Sigmoid colon (tissue), 7 donors: ENCODE results near the gene ZNF782. TPM values are rescaled to one million over a fixed set of nuclear protein-coding genes. Genes with fewer than 3 reads are reported as not detected.
"Not testable (repeated sequence)": the region's sequence is repeated elsewhere in the genome, so short reads cannot be mapped to it uniquely, and the experiment has no call there.

ENCODE experiments used
- DNase-seq: peaks from one replicate; pipeline ENCODE4 v3.0.0-alpha.2; 2019
- H3K27ac ChIP-seq, 4 donors: fragments of 200-600 bp; sonication (generic); one replicate each; pipeline ENCODE4 v1.5.1; 2016 to 2019; ENCODE audit warnings: mild to moderate bottlenecking in 1 of 4
- H3K27me3 ChIP-seq, 3 donors: fragments of 200-600 bp; sonication (generic); one replicate each; pipeline ENCODE4 v1.5.1; 2019; ENCODE audit warnings: mild to moderate bottlenecking in 1 of 3
- H3K36me3 ChIP-seq, 4 donors: fragments of 200-600 bp; sonication (generic); one replicate each; pipeline ENCODE4 v1.5.1; 2016 to 2019
- H3K4me1 ChIP-seq, 4 donors: fragments of 200-600 bp; sonication (generic); one replicate each; pipeline ENCODE4 v1.5.1; 2017 to 2019
- H3K4me3 ChIP-seq, 4 donors: fragments of 200-600 bp; sonication (generic); one replicate each; pipeline ENCODE4 v1.5.1; 2017 to 2019; ENCODE audit warnings: mild to moderate bottlenecking in 2 of 4, moderate library complexity in 1 of 4
- H3K9me3 ChIP-seq, 4 donors: fragments of 200-600 bp in 3 of 4; sonication (generic) in 3 of 4; one replicate each; pipeline versions ENCODE4 v1.5.1 to v1.6.1; 2013 to 2019
- CTCF ChIP-seq, 4 experiments: fragments of 450-650 bp in 3 of 4; fragments of 200-600 bp in 1 of 4; IDR thresholded peaks; one replicate each; pipeline ENCODE4 v1.5.1; 2016 to 2019; ENCODE audit warnings: antibody characterized with exemption in 4 of 4, mild to moderate bottlenecking in 3 of 4, moderate library complexity in 2 of 4
- EP300 ChIP-seq, 4 donors: sonication (generic); formaldehyde crosslinking; IDR thresholded peaks; one replicate each; pipeline ENCODE4 v1.6.1; 2017; ENCODE audit warnings: antibody characterized with exemption in 4 of 4
- POLR2A ChIP-seq, 2 donors: fragments of 450-650 bp; IDR thresholded peaks; one replicate each; pipeline ENCODE4 v1.6.1; 2016; ENCODE audit warnings: antibody characterized with exemption in 2 of 2, mild to moderate bottlenecking in 2 of 2, moderate library complexity in 2 of 2
- POLR2AphosphoS5 ChIP-seq, 4 donors: sonication (generic); formaldehyde crosslinking; IDR thresholded peaks; one replicate each; pipeline ENCODE4 v1.6.1; 2017; ENCODE audit warnings: antibody characterized with exemption in 4 of 4
- WGBS, 2 donors: extraction: QIAGEN DNeasy Blood & Tissue Kit; methylation state at CpG; one replicate each; pipeline ENCODE4 v1.1.7; 2013; 5-methylcytosine and 5-hydroxymethylcytosine counted together
- intact Hi-C: fragments of 100-400 bp; cut with DNase I; formaldehyde crosslinking; loops from one replicate; pipeline ENCODE4 v1.15.1; 2023
- polyA plus RNA-seq, 3 donors: library from polyadenylated mRNA; stranded (reverse); fragments of 200-250 nt; gene quantifications; one replicate each; pipeline ENCODE4 v1.2.3, GENCODE V29; 2013
- total RNA-seq, 4 donors: library from RNA; depleted of rRNA; stranded (reverse); fragments of >200 nt; gene quantifications; one replicate each; pipeline ENCODE4 v1.1.0, GENCODE V29; 2016
- donor health status: healthy with polysubstance abuse.
- donor health status: Bipolar disorder and iron deficiency.
- donor health status: healthy.

The ZNF782 gene
- total and polyA plus RNA-seq, 7 donors = 1.2 to 18.2 (median 11.4) TPM

GRCh38 chr9:96817973-96818372 is 36.3 kb downstream of the ZNF782 start:
- TF ChIP-seq CTCF (IDR thresholded peaks at IDR 0.05) (no peak), POLR2AphosphoS5 (IDR thresholded peaks at IDR 0.05) (no peak), EP300 (IDR thresholded peaks at IDR 0.05) (no peak), POLR2A (IDR thresholded peaks at IDR 0.05) (no peak)
- Histone ChIP-seq H3K36me3 (peaks cover 6 to 73% (median 42%) of the 10 kb centered on the region in 4 donors), H3K4me3 (no peak overlapping the region), H3K27ac (no peak overlapping the region), H3K4me1 (no peaks in the 10 kb centered on the region), H3K27me3 (no peaks in the 10 kb centered on the region), H3K9me3 (peaks cover 31 to 73% (median 57%) of the 10 kb centered on the region in 4 donors)
- intact Hi-C loops = no loop called here
- WGBS, 2 donors = 99% methylated on average over 2 of the region's 2 CpGs
- DNase-seq = no peak

GRCh38 chr9:96813607-96814006 is 40.7 kb downstream of the ZNF782 start:
- DNase-seq = no peak
- Histone ChIP-seq H3K27ac (no peak overlapping the region), H3K9me3 (peaks cover 16 to 47% (median 34%) of the 10 kb centered on the region in 4 donors), H3K4me3 (no peak overlapping the region), H3K27me3 (no peaks in the 10 kb centered on the region), H3K36me3 (peaks cover 0 to 29% (median 11%) of the 10 kb centered on the region in 4 donors), H3K4me1 (no peaks in the 10 kb centered on the region)
- intact Hi-C loops = no loop called here
- 97 to 98% methylated on average over 1 of the region's 1 CpG for WGBS, 2 donors
- TF ChIP-seq EP300 (IDR thresholded peaks at IDR 0.05) (no peak), POLR2A (IDR thresholded peaks at IDR 0.05) (no peak), CTCF (IDR thresholded peaks at IDR 0.05) (no peak), POLR2AphosphoS5 (IDR thresholded peaks at IDR 0.05) (no peak)

GRCh38 chr9:96798959-96799358 is 55.4 kb downstream of the ZNF782 start:
- H3K27me3 ChIP-seq, intact Hi-C loops, H3K4me3 ChIP-seq, H3K27ac ChIP-seq, DNase-seq, H3K4me1 ChIP-seq: not testable (repeated sequence)
- WGBS, 2 donors = no CpG with 5 or more reads among the region's 2 CpGs
- Histone ChIP-seq H3K9me3 (peaks cover 5 to 21% (median 7%) of the 10 kb centered on the region in 4 donors), H3K36me3 (peaks cover 7 to 39% (median 25%) of the 10 kb centered on the region in 4 donors)

GRCh38 chr9:96784021-96784420 is 70.3 kb downstream of the ZNF782 start:
- Histone ChIP-seq H3K27me3 (no peaks in the 10 kb centered on the region), H3K9me3 (peaks cover 0 to 2% (median 0%) of the 10 kb centered on the region in 4 donors), H3K4me3 (no peak overlapping the region), H3K27ac (no peak overlapping the region), H3K4me1 (peaks cover 0 to 6% (median 0%) of the 10 kb centered on the region in 4 donors), H3K36me3 (no peaks in the 10 kb centered on the region)
- 98% methylated on average over 3 of the region's 3 CpGs for WGBS, 2 donors
- intact Hi-C loops = no loop called here
- no peak for DNase-seq
- TF ChIP-seq CTCF (IDR thresholded peaks at IDR 0.05) = no peak
- TF ChIP-seq POLR2AphosphoS5 (IDR thresholded peaks at IDR 0.05) = no peak
- no peak for TF ChIP-seq POLR2A (IDR thresholded peaks at IDR 0.05)
- TF ChIP-seq EP300 (IDR thresholded peaks at IDR 0.05) = no peak

- intact Hi-C loops = no loop called here
- TF ChIP-seq POLR2A (IDR thresholded peaks at IDR 0.05) (no peak), EP300 (IDR thresholded peaks at IDR 0.05) (no peak), CTCF (IDR thresholded peaks at IDR 0.05) (no peak), POLR2AphosphoS5 (IDR thresholded peaks at IDR 0.05) (no peak)
- H3K4me1 ChIP-seq = peaks cover 0 to 13% (median 3%) of the 10 kb centered on the region in 4 donors
- H3K9me3 ChIP-seq = no peaks in the 10 kb centered on the region
- H3K27me3 ChIP-seq = no peaks in the 10 kb centered on the region
- no peaks in the 10 kb centered on the region for H3K36me3 ChIP-seq
- H3K27ac ChIP-seq = no peak overlapping the region
- DNase-seq = no peak
- no peak overlapping the region for H3K4me3 ChIP-seq
Observed at GRCh38 chr9:96782235-96782634, 72.1 kb downstream of the ZNF782 start.
